ENCODE data around the gene POLR3K. TPM values are rescaled to one million over a fixed set of nuclear protein-coding genes. Genes with fewer than 3 reads are reported as not detected.

POLR3K gene
- total RNA-seq (2022; extraction: Qiagen RNA extraction; ENCODE audit: low read depth), result 35.9 to 42.8 TPM (median 42.4 TPM) in 5 replicates

GRCh38 chr16:53346-54236, at the start of gene POLR3K, which contains the start of gene SNRNP25:
Gene POLR3K, minus strand, starts transcription at chr16:53608. Its CDS starts 22 bp downstream, at chr16:53586.
Gene SNRNP25, plus strand, starts transcription at chr16:53828. Its CDS starts 189 bp downstream, at chr16:54017.

GRCh38 chr16:77807-78443, 24.5 kb upstream of the POLR3K start, which contains the start of gene MPG:
Gene MPG, plus strand, starts transcription at chr16:78225. Its CDS starts 85 bp downstream, at chr16:78310.

GRCh38 chr16:72561-73548, 19.4 kb upstream of the POLR3K start, which contains the start of gene RHBDF1:
Gene RHBDF1, minus strand, starts transcription at chr16:72631. Its CDS starts 7,616 bp downstream, at chr16:65015.

Other genes starting within 250 kb of the POLR3K start
- gene SNRNP25, start 220 bp upstream of the POLR3K start, total RNA-seq (2022; extraction: Qiagen RNA extraction; ENCODE audit: low read depth), result 56.8 to 85.9 TPM (median 71.1 TPM) in 5 replicates
- gene RHBDF1, start 19.0 kb upstream of the POLR3K start, total RNA-seq (2022; extraction: Qiagen RNA extraction; ENCODE audit: low read depth), result 17.0 to 29.1 TPM (median 25.8 TPM) in 5 replicates
- 61.0 to 78.2 TPM (median 72.5 TPM) in 5 replicates for gene MPG, start 24.6 kb upstream of the POLR3K start, total RNA-seq (2022; extraction: Qiagen RNA extraction; ENCODE audit: low read depth)
- 21.2 to 30.4 TPM (median 27.7 TPM) in 5 replicates for gene NPRL3, start 85.1 kb upstream of the POLR3K start, total RNA-seq (2022; extraction: Qiagen RNA extraction; ENCODE audit: low read depth)
- gene HBZ, start 99.0 kb upstream of the POLR3K start, total RNA-seq (2022; extraction: Qiagen RNA extraction; ENCODE audit: low read depth), result 0.14 TPM in 1 of 5 replicates, not detected in the others
- not detected in 5 replicates for gene HBM, start 112.4 kb upstream of the POLR3K start, total RNA-seq (2022; extraction: Qiagen RNA extraction; ENCODE audit: low read depth)
- gene HBA2, start 119.3 kb upstream of the POLR3K start, total RNA-seq (2022; extraction: Qiagen RNA extraction; ENCODE audit: low read depth), result 0.55 to 0.80 TPM (median 0.57 TPM) in 3 of 5 replicates, not detected in the others
- gene HBA1, start 123.1 kb upstream of the POLR3K start, total RNA-seq (2022; extraction: Qiagen RNA extraction; ENCODE audit: low read depth), result 0.55 to 1.8 TPM (median 1.1 TPM) in 4 of 5 replicates, not detected in the other
- gene HBQ1, start 126.9 kb upstream of the POLR3K start, total RNA-seq (2022; extraction: Qiagen RNA extraction; ENCODE audit: low read depth), result 6.1 to 7.9 TPM (median 6.9 TPM) in 5 replicates
- gene LUC7L, start 175.8 kb upstream of the POLR3K start, total RNA-seq (2022; extraction: Qiagen RNA extraction; ENCODE audit: low read depth), result 42.5 to 51.2 TPM (median 50.0 TPM) in 5 replicates
- gene FAM234A, start 181.2 kb upstream of the POLR3K start, total RNA-seq (2022; extraction: Qiagen RNA extraction; ENCODE audit: low read depth), result 40.5 to 52.4 TPM (median 48.2 TPM) in 5 replicates
- gene RGS11, start 222.3 kb upstream of the POLR3K start, total RNA-seq (2022; extraction: Qiagen RNA extraction; ENCODE audit: low read depth), result 2.7 to 5.9 TPM (median 4.2 TPM) in 5 replicates
- 1.8 to 3.6 TPM (median 2.5 TPM) in 5 replicates for gene ARHGDIG, start 227.0 kb upstream of the POLR3K start, total RNA-seq (2022; extraction: Qiagen RNA extraction; ENCODE audit: low read depth)
- 0.13 to 0.64 TPM (median 0.31 TPM) in 4 of 5 replicates, not detected in the other for gene PDIA2, start 229.6 kb upstream of the POLR3K start, total RNA-seq (2022; extraction: Qiagen RNA extraction; ENCODE audit: low read depth)

All from A549 treated with RU486 at 1 μM for 4 hours (cell line).